HG03457 (cell line): ENCODE results near the gene ADRB1.

Experiments used
- ATAC-seq: cut with Tn5 transposase; IDR thresholded peaks from one replicate; pipeline ENCODE4 v1.9.1; 2021; ENCODE audit warnings: moderate number of reproducible peaks; ENCODE audit not compliant: unreplicated experiment

ADRB1 gene

GRCh38 chr10:114026189-114027040 lies 17.3 kb upstream of the ADRB1 start:
- ATAC-seq: no peak

GRCh38 chr10:114027041-114027394 lies 16.6 kb upstream of the ADRB1 start:
- ATAC-seq: no peak

GRCh38 chr10:114027951-114028350 lies 15.7 kb upstream of the ADRB1 start:
- ATAC-seq: no peak

GRCh38 chr10:114028425-114028824 lies 15.2 kb upstream of the ADRB1 start:
- ATAC-seq: no peak

- no peak for ATAC-seq
These were observed 14.0 kb upstream of the ADRB1 start for GRCh38 chr10:114029655-114030054.

- ATAC-seq: no peak
These were observed 13.5 kb upstream of the ADRB1 start for GRCh38 chr10:114030140-114030539.

- ATAC-seq: no peak
These were observed 12.3 kb upstream of the ADRB1 start for GRCh38 chr10:114031073-114031972.

GRCh38 chr10:114033566-114033965 lies 10.1 kb upstream of the ADRB1 start:
- ATAC-seq: no peak

GRCh38 chr10:114034923-114035645 lies 8.6 kb upstream of the ADRB1 start:
- ATAC-seq: no peak

- no peak for ATAC-seq
These were observed 7.9 kb upstream of the ADRB1 start for GRCh38 chr10:114035791-114036190.

- no peak for ATAC-seq
These were observed 4.8 kb upstream of the ADRB1 start for GRCh38 chr10:114038819-114039218.

- ATAC-seq: no peak
These were observed 2.5 kb upstream of the ADRB1 start for GRCh38 chr10:114041166-114041565.

GRCh38 chr10:114042895-114043531 lies 653 bp upstream of the ADRB1 start:
- ATAC-seq: no peak

- ATAC-seq: no peak
These were observed 825 bp downstream of the ADRB1 start for GRCh38 chr10:114044247-114045135.

- no peak for ATAC-seq
These were observed 1.7 kb downstream of the ADRB1 start for GRCh38 chr10:114045136-114046086.

- ATAC-seq: no peak
These were observed 2.4 kb downstream of the ADRB1 start for GRCh38 chr10:114046087-114046458.

GRCh38 chr10:114048472-114048871 lies 4.8 kb downstream of the ADRB1 start:
- ATAC-seq: no peak

- no peak for ATAC-seq
These were observed 8.0 kb downstream of the ADRB1 start for GRCh38 chr10:114051714-114052113.

GRCh38 chr10:114052255-114052654 lies 8.6 kb downstream of the ADRB1 start:
- no peak for ATAC-seq
